HG02623 (cell line): Measurements from ENCODE around the gene RBM47.
A peak's percentile ranks its signal among the peaks of the same experiment; 100 is the strongest.

Experiments used
- ATAC-seq: cut with Tn5 transposase; IDR thresholded peaks from one replicate; pipeline ENCODE4 v1.9.1; 2021; ENCODE audit warnings: moderate library complexity; ENCODE audit not compliant: unreplicated experiment

RBM47 gene

GRCh38 chr4:40502934-40503333, 126.7 kb downstream of the RBM47 start:
- ATAC-seq, result no peak

GRCh38 chr4:40502220-40502619, 127.4 kb downstream of the RBM47 start:
- no peak for ATAC-seq

GRCh38 chr4:40500781-40501180, 128.9 kb downstream of the RBM47 start:
- ATAC-seq, result no peak

- no peak for ATAC-seq
These were observed 136.5 kb downstream of the RBM47 start for GRCh38 chr4:40493160-40493559.

GRCh38 chr4:40492691-40493090, 137.0 kb downstream of the RBM47 start:
- no peak for ATAC-seq

- no peak for ATAC-seq
These were observed 139.2 kb downstream of the RBM47 start for GRCh38 chr4:40490481-40490880.

GRCh38 chr4:40489961-40490360, 139.7 kb downstream of the RBM47 start:
- ATAC-seq, result no peak

GRCh38 chr4:40486534-40486933, 143.1 kb downstream of the RBM47 start:
- no peak for ATAC-seq

- ATAC-seq, result no peak
These were observed 145.1 kb downstream of the RBM47 start for GRCh38 chr4:40484346-40485090.

GRCh38 chr4:40482985-40483647, 146.5 kb downstream of the RBM47 start:
- no peak for ATAC-seq

GRCh38 chr4:40481977-40482376, 147.7 kb downstream of the RBM47 start:
- ATAC-seq, result no peak

GRCh38 chr4:40480291-40480690, 149.4 kb downstream of the RBM47 start:
- ATAC-seq, result no peak

GRCh38 chr4:40479378-40479777, 150.3 kb downstream of the RBM47 start:
- ATAC-seq, result no peak

GRCh38 chr4:40475609-40476008, 154.1 kb downstream of the RBM47 start:
- ATAC-seq, result no peak

GRCh38 chr4:40473578-40474388, 155.9 kb downstream of the RBM47 start:
- no peak for ATAC-seq

- no peak for ATAC-seq
These were observed 157.7 kb downstream of the RBM47 start for GRCh38 chr4:40471923-40472322.

- ATAC-seq, result no peak
These were observed 162.9 kb downstream of the RBM47 start for GRCh38 chr4:40466789-40467188.

- ATAC-seq, result peak; percentile 72
These were observed 167.3 kb downstream of the RBM47 start for GRCh38 chr4:40462326-40462725.

GRCh38 chr4:40461879-40462278, 167.8 kb downstream of the RBM47 start:
- ATAC-seq, result no peak

- no peak for ATAC-seq
These were observed 168.6 kb downstream of the RBM47 start for GRCh38 chr4:40461062-40461461.

GRCh38 chr4:40458683-40459082, 171.0 kb downstream of the RBM47 start:
- no peak for ATAC-seq

GRCh38 chr4:40458109-40458508, 171.6 kb downstream of the RBM47 start:
- ATAC-seq, result no peak
